Ovary (tissue), 3 donors: Measurements from ENCODE around the gene TBL1XR1.

Experiments used
- CTCF ChIP-seq, 3 donors: fragments of 450-650 bp in 2 of 3; fragments of 200-600 bp in 1 of 3; IDR thresholded peaks; one replicate each; pipeline versions ENCODE4 v1.5.1 to v1.8.0; 2016 to 2022; ENCODE audit warnings: antibody characterized with exemption in 3 of 3, mild to moderate bottlenecking in 1 of 3
- EP300 ChIP-seq: sonication (generic); formaldehyde crosslinking; IDR thresholded peaks from one replicate; pipeline ENCODE4 v1.6.1; 2017; ENCODE audit warnings: antibody characterized with exemption
- POLR2A ChIP-seq: fragments of 450-650 bp; IDR thresholded peaks from one replicate; pipeline ENCODE4 v1.6.1; 2017; ENCODE audit warnings: antibody characterized with exemption, mild to moderate bottlenecking, moderate library complexity
- donor health status: DM: no; HTN: no; CAD: no.

- no peak for TF ChIP-seq POLR2A
- TF ChIP-seq CTCF (IDR thresholded peaks at IDR 0.05), result no peak
- no peak for TF ChIP-seq EP300
These were observed 73.5 kb downstream of the TBL1XR1 start for GRCh38 chr3:177123822-177124221.
